GM19023 (cell line): ENCODE measurements around the gene ZNF691.
"Not testable (repeated sequence)": the region's sequence is repeated elsewhere in the genome, so short reads cannot be mapped to it uniquely, and the experiment has no call there.

Source experiments
- ATAC-seq: cut with Tn5 transposase; IDR thresholded peaks from one replicate; pipeline ENCODE4 v1.9.1; 2021; ENCODE audit warnings: mild to moderate bottlenecking, moderate library complexity; ENCODE audit not compliant: unreplicated experiment

Gene ZNF691

DNA sequence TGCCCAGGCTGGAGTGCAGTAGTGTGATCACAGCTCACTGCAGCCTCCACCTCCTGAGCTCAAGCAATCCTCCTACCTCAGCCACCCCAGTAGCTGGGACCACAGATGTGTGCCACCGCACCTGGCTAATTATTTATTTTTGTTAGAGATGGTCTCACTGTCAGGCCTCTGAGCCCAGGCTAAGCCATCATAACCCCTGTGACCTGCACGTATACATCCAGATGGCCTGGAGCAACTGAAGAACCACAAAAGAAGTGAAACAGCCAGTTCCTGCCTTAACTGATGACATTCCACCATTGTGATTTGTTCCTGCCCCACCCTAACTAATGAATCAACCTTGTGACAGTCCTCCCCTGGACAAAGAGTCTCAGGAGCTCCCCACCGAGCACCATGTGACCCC lies 10.1 kb downstream of the ZNF691 start:
- not testable (repeated sequence) for ATAC-seq

DNA sequence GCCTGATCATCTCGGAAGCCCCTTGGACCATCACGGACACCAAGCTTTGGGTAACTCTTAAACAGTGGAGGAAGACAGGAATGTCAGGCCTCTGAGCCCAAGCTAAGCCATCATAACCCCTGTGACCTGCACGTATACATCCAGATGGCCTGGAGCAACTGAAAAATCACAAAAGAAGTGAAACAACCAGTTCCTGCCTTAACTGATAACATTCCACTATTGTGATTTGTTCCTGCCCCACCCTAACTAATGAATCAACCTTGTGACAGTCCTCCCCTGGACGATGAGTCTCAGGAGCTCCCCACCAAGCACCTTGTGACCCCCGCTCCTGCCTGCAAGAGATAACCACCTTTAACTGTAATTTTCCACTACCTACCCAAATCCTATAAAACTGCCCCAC lies 13.0 kb downstream of the ZNF691 start:
- ATAC-seq = not testable (repeated sequence)

DNA sequence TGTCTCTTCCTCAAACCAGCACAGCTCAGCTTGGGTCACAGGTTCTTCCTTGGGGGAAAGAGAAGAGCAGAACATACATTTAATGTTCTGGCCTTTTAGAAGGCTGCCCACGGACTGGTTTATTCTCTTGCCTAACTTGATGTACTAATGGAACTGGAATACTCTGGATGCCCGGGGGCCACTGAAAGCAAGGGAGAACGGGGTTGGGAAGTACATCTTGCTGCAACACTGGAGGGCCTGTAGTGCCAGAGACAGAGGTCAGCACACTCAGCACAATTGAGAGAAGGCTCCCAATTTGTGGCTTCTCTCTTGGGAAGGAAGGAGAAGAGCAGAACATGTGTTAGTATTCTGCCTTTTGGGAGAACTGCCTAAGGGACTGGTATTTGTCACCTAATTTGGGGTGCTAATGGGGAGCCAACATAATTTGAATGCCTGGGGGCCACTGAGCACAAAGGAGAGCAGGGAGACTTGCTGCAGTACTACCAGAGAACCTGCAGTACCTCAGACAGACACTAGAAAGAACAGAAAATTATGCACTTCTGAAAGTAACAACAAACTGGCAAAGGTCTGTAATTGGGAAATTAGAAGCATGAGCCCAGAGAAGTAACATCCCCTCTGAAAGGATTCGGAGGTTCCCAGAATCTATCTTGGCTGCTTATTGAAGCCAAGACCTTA lies 14.1 kb downstream of the ZNF691 start:
- no peak for ATAC-seq

DNA sequence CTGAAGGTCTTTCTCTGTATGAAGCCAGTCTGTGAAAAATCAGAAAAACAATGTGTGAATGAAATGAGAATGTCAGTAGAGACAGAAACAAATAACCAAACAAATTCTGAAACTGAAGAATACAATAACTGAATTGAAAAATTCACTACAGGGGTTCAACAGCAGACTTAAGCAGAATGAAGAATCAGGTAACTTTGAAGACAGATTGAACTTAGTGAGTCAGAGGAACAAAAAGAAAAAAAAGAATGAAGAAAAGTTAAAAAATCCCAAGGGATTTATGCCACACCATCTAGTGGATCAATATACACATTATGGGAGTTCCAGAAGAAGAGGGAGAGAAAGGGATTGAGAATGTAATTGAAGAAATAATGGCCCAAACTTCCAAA lies 14.6 kb downstream of the ZNF691 start:
- ATAC-seq = no peak

DNA sequence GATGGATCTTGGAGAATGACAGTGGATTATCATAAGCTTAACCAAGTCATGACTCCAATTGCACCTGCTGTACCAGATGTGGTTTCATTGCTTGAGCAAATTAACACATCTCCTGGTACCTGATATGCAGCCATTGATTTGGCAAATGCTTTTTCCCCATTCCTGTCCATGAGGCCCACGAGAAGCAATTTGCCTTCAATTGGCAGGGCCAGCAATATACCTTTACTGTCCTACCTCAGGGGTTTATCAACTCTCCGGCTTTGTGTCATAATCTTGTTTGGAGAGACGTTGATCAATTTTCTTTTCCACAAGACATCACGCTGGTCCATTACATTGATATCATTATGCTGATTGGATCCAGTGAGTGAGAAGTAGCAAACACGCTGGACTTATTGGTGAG lies 20.1 kb downstream of the ZNF691 start:
- ATAC-seq = no peak

DNA sequence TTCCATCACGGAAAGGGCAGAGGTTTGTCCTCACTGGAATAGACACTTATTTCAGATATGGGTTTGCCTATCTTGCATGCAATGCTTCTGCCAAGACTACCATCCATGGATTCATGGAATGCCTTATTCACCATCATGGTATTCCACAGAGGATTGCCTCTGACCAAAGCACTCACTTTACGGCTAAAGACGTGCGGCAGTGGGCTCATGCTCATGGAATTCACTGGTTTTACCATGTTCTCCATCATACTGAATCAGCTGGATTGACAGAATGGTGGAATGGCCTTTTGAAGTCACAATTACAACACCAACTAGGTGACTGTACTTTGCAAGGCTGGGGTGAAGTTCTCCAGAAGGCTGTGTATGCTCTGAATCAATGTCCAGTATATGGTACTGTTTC lies 22.1 kb downstream of the ZNF691 start:
- ATAC-seq = not testable (repeated sequence)

DNA sequence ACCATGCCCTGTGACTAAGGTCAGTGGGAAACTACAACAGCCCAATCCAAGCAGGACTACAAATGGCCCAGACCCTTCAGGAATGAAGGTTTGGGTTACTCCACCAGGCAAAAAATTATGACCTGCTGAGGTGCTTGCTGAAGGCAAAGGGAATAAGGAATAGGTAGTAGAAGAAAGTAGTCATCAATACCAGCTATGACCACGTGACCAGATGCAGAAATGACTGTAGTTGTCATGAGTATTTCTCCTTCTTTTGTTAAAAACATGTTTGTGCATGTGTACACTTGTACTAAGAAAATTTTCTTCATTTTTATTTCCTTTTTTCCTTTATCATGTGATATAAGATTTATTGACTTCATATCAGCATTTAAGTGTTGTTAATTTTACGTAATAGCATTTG lies 22.8 kb downstream of the ZNF691 start:
- ATAC-seq = not testable (repeated sequence)

DNA sequence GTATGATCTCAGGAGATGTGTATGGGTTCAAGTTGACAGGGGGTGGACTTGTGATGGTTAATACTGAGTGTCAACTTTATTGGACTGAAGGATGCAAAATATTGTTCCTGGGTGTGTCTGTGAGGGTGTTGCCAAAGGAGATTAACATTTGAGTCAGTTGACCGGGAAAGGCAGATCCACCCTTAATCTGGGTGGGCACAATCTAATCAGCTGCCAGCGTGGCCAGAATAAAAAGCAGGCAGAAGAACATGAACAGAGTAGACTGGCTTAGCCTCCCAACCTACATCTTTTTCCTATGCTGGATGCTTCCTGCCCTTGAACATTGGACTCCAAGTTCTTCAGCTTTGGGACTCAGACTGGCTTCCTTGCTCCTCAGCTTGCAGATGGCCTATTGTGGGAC lies 23.3 kb downstream of the ZNF691 start:
- ATAC-seq = not testable (repeated sequence)

DNA sequence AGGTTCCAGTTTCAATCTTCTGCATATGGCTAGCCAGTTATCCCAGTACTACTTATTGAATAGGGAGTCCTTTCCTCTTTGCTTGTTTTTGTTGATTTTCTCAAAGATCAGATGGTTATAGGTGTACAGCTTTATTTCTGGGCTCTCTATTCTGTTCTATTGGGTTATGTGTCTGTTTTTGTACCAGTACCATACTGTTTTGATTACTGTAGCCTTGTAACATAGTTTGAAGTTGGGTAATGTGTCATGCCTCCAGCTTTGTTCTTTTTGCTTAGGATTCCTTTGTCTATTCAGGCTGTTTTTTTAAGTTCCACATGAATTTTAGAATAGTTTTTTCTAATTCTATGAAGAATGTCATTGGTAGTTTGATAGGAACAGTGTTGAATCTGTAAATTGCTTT lies 26.7 kb downstream of the ZNF691 start:
- not testable (repeated sequence) for ATAC-seq

DNA sequence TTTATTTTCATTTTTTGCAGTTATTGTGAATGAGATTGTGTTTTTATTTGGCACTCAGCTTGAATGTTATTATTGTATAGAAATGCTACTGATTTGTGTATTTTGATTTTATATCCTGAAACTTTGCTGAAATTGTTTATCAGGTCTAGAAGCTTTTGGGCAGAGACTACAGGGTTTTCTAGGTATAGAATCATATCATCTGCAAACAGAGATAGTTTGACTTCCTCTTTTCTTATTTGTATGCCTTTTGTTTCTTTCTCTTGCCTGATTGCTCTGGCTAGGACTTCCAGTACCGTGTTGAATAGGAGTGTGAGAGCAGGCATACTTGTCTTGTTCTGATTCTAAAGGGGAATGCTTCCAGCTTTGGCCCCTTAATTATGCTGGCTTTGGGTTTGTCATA lies 27.3 kb downstream of the ZNF691 start:
- no peak for ATAC-seq

DNA sequence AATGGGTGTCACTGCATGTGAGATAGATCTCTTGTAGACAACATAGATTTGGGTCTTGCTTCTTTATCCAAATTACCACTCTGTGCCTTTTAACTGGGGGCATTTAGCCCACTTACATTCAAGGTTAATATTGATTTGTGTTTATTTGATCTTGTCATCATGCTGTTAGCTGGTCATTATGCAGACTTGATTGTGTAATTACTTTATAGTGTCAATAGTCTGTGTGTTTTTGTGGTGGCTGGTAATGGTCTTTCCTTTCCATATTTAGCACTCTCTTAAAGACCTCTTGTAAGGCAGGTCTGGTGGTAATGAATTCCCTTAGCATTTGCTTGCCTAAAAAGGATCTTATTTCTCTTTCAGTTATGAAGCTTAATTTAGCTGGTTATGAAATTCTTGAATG lies 29.6 kb downstream of the ZNF691 start:
- ATAC-seq = no peak

DNA sequence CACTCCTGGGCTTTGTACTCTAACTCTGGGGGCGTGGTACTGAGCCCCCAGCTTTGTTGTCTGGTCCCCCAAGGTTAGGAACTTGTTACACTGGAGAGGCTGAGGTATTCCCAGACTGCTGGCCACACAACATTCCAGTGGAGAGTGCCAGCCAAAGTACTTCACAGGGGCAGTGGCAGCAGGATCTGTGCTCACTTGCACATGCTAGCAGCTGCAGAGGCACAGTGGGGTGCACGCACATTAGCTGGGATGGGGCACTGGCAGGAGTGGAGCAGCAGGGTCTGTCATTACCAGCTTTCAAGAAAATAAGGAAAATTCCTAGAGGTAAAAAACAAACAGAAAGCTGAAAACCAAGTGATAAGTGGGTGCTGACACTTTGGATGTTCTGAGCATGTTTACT lies 31.0 kb downstream of the ZNF691 start:
- no peak for ATAC-seq

DNA sequence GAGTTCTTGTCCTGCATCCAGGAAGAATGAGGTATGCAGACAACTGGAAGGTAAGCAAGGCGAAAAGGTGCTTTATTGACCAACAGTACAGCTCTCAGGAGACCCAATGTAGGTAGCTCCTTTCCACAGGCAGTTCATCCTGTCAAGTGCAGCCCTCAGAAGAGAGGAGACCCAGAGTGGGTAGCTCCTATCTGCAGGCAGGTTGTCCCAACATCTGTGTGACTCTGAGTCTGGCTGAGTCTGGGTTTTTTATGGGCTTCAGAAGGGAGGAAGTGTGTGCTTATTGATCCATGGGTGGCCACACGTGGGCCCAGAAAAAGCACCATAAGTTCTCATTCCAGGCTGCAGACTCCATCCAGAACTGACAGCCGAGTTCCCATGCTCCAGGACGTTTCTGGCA lies 34.0 kb downstream of the ZNF691 start:
- ATAC-seq = no peak

DNA sequence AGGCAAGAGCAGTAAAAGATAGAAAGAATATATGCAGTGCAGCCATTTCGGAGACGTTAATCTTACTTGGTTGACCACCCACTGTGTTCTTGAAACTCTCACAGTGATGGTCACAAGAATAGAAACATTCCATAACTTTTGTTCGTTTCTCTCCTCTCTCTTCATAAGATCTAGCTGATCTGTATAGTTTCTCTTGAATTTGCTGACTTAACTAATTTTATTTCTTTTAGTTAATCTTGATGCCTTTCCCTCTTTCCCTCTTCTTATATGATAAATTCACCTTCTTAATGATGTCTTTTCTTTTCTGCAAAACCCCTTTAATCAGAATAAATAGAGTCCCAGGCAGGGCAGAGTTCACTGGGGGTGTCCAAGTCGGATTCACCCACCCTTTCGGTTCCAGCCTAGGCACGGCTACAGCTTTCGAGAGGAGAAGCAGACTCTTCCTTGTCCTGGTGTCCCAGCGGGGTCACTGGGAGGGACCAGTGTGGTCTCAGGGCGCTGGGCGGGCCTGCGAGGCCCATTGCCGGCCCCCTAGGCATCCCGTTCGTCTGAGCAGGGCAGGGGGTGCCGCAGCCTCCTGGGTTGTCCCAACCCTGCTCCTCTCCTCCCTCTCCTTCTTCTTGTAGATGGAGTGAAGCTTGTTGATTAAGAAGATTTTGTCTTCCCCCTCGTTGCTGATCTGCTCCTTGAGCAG lies 39.8 kb downstream of the ZNF691 start:
- ATAC-seq = no peak

DNA sequence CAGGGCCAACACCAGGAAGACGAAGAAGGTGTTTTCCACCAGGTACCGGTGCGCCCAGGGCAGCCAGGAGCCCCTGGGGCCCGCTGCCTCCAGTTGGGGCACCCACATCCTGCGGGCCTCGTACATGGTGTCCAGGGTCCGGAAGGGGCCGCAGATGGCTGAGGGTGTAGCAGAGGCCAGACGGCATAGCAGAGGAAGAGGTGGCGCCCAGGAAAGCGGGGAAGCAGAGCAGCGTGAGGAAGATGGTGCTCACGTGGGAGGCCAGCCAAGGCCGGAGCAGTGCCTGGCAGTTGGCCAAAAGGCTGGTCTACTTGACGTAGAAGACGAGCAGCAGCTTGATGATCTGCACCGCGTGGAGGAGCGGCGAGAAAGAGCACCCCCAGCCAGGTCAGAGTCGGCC lies 40.4 kb downstream of the ZNF691 start:
- ATAC-seq = no peak

DNA sequence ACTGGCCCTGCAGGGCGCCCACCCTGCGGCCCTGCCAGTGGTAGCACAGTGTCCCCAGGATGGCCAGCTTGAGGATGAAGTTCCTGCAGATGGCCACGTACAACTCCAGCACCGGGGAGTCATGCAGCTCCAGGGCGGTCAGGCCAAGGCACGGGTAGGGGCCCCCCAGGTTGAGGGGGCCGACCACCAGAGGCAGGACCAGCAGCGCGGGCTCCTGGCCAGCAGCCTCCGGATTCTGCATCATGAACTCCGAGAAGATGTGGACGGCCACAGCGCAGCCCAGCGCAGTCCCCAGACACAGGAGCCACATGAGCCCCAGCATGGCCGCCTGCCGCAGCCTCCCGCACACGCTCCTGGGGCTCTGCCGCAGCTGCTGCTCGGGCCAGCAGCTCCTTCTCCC lies 41.0 kb downstream of the ZNF691 start:
- ATAC-seq = no peak

DNA sequence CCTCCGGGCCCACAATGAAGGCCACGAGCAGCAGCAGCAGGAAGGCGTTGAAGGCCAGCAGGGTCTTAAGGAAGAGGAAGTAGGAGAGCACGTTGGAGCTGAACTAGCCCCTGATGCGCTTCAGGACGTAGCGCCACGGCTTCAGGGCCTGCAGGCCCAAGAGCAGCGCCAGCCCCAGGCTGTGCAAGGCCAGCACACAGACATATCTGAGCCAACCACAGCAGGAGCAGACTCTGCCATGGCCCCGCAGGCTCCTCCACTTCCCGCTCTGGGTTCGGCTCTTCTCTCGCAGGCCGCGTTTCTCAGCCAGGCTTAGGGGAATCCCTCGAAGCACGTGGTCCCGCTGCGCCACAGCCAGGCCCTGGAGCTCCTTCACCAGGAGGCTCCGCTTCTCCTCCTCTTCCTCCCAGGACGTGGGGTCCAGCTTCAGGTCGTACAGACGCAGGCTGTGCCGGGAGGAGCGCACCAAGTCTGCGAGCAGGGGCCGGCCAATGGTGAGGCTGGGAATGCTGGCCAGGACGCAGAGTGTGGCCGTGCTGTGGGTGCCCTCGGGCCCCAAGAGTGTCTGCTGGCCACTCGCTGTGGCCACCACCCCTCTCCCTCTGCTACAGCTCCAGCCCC lies 41.7 kb downstream of the ZNF691 start:
- ATAC-seq = no peak

DNA sequence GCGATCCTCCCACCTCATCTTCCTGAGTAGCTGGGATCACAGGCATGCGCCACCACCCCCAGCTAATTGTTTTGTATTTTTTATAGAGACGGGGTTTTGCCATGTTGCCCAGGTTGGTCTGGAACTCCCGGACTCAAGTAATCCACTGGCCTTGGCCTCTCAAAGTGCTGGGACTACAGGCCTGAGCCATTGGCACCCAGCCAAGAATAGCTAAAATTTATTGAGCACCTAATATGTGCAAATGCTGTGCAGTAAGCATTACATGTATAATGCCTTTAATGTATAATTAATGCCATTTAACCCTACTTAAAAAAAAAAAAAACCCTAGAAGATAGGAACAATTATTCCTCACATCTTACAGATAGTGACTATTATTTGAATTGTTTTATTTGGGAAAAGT lies 42.9 kb downstream of the ZNF691 start:
- no peak for ATAC-seq

DNA sequence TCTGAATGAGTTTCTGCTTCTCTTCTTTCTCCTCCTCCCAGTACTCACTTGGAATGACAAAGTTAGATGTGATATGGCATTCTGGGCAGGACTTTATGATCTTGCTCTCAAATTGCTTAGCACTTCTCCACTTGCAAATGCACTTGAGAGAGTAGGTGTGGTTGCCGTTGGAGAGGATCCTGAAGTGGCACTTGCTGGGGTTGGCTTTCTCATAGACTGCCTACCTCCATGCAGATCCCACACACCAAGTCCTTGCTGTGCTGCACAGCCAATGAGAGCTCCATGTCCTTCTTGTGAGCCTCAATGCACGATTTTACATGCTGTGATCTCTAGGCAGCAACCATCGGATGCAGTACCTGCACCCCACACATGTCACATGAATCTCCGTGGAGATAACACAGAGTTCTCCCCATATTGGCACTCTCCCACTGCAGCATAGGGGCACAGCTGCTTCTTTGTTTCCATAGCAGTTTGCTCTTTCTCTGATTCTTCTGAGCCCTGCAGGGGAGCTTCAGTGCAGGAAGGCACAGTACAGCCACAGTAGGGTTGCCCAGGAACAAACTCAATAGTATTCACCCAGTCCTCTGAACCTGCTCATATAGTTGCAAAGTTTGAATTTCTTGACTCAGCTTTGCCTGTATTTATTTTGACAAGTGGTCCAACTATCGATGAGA lies 45.2 kb downstream of the ZNF691 start:
- no peak for ATAC-seq

DNA sequence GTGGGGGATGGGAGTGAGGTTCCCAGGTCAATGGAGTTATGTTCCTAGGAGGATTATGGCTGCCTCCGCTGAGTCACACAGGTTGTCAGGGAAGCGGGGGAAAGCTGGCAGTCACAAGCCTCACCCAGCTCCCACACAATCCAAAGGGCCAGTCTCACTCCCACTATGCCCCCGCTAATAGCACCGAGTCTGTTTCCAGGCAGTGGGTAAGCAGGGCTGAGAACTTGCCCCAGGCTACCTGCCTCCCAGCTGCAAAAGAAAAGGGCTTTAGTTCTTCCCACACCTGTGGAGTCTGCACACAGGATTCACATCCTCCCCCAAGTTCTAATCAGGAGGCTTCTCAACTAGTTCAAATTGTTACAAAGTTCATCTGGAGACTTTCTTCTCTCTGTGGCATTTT lies 53.5 kb downstream of the ZNF691 start:
- not testable (repeated sequence) for ATAC-seq
